ENCODE measurements around the gene SHH. TPM values are rescaled to one million over a fixed set of nuclear protein-coding genes. Genes with fewer than 3 reads are reported as not detected.
A peak's percentile ranks its signal among the peaks of the same experiment; 100 is the strongest.

SHH gene
- total RNA-seq, 1 donor from 2014 or later, result 28.3 TPM

- TF ChIP-seq, protein P1, sequence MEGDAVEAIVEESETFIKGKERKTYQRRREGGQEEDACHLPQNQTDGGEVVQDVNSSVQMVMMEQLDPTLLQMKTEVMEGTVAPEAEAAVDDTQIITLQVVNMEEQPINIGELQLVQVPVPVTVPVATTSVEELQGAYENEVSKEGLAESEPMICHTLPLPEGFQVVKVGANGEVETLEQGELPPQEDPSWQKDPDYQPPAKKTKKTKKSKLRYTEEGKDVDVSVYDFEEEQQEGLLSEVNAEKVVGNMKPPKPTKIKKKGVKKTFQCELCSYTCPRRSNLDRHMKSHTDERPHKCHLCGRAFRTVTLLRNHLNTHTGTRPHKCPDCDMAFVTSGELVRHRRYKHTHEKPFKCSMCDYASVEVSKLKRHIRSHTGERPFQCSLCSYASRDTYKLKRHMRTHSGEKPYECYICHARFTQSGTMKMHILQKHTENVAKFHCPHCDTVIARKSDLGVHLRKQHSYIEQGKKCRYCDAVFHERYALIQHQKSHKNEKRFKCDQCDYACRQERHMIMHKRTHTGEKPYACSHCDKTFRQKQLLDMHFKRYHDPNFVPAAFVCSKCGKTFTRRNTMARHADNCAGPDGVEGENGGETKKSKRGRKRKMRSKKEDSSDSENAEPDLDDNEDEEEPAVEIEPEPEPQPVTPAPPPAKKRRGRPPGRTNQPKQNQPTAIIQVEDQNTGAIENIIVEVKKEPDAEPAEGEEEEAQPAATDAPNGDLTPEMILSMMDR (conservative IDR thresholded peaks at IDR 0.05), result no peak
- Mint-ChIP-seq H3K27ac (no peak overlapping the region), H3K9me3 (no peaks in the 10 kb centered on the region), H3K4me3 (no peak overlapping the region), H3K36me3 (no peaks in the 10 kb centered on the region), H3K4me1 (ENCODE audit: unreplicated experiment) (no peaks in the 10 kb centered on the region), H3K27me3 (no peaks in the 10 kb centered on the region)
- DNase-seq (ENCODE audit: extremely low spot score, unreplicated experiment), result peak; percentile 27
These were observed 37.8 kb upstream of the SHH start for GRCh38 chr7:155850001-155850436.

DNA sequence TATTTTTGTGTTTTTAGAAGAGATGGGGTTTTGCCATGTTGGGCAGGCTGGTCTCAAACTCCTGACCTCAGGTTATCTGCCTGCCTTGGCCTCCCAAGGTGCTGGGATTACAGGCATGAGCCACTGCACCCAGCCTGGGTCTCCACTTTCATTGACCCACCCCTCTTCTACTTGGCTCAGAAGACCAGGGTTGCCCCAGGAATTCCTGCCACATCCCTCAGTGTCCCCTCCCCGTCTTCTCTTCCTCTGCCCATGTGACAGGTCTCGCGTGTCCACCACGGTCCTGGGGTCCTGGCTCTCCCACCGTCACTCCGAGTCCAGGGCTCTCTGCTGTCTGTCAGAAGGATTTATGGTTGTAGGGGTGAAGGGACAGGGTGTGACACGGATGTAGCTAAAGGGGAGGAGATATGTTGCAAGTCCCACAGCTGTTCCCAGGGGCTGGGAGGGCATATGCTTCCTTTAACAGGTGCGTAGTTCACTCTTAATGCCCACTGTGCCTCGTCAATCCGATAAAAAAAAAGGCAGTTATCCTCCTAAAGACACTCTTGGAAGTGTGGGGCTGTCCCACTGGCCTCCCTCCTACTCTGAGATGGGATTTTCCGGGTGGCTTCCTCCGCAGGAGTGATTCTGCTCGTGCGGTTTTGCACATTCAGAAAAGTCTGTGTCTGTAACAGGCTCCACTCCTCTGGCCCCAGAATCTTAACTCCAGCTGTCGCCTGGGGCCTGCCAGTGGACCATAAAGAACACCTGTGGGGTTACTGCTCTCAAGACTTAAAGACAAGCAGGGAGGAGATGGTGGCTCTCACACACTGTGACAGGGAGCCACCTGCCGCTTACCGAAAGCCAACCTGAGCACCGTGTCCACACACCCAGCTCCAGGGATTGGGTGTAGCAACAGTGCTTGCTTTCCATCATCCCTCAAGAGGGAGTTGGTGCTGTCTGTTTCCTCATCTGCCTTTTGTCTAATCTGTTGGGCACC is 36.7 kb upstream of the SHH start:
- Mint-ChIP-seq H3K27ac (no peak overlapping the region), H3K4me1 (ENCODE audit: unreplicated experiment) (no peaks in the 10 kb centered on the region), H3K9me3 (no peaks in the 10 kb centered on the region), H3K27me3 (no peaks in the 10 kb centered on the region), H3K4me3 (no peak overlapping the region), H3K36me3 (no peaks in the 10 kb centered on the region)
- no peak for DNase-seq (ENCODE audit: extremely low spot score, unreplicated experiment)
- TF ChIP-seq, protein P1 (conservative IDR thresholded peaks at IDR 0.05), result no peak

GRCh38 chr7:155847821-155848435 is 35.7 kb upstream of the SHH start:
- no peaks in the 10 kb centered on the region for H3K9me3 Mint-ChIP-seq
- TF ChIP-seq, protein P1 (conservative IDR thresholded peaks at IDR 0.05), result no peak
- no peak overlapping the region for H3K4me3 Mint-ChIP-seq
- no peaks in the 10 kb centered on the region for H3K36me3 Mint-ChIP-seq
- no peaks in the 10 kb centered on the region for H3K27me3 Mint-ChIP-seq
- H3K27ac Mint-ChIP-seq, result no peak overlapping the region
- DNase-seq (ENCODE audit: extremely low spot score, unreplicated experiment), result no peak
- no peaks in the 10 kb centered on the region for H3K4me1 Mint-ChIP-seq (ENCODE audit: unreplicated experiment)

DNA sequence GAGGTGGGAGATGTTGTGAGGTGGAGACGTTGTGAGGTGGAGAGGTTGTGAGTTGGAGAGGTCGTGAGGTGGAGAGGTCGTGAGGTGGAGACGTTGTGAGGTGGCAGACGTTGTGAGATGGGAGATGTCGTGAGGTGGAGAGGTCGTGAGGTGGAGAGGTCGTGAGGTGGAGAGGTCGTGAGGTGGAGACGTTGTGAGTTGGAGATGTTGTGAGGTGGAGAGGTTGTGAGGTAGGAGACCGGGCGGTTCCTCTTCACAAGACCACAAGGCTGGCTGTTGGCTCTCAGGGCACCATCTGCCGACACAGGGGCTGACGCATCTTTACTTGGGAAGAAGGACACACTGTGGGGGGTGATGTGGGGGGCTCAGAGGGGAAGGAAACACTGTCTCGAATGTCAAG is 34.7 kb upstream of the SHH start:
- Mint-ChIP-seq H3K27me3 (no peaks in the 10 kb centered on the region), H3K27ac (no peak overlapping the region), H3K9me3 (no peaks in the 10 kb centered on the region), H3K4me3 (no peak overlapping the region), H3K4me1 (ENCODE audit: unreplicated experiment) (no peaks in the 10 kb centered on the region), H3K36me3 (no peaks in the 10 kb centered on the region)
- DNase-seq (ENCODE audit: extremely low spot score, unreplicated experiment), result no peak
- TF ChIP-seq, protein P1 (conservative IDR thresholded peaks at IDR 0.05), result no peak

DNA sequence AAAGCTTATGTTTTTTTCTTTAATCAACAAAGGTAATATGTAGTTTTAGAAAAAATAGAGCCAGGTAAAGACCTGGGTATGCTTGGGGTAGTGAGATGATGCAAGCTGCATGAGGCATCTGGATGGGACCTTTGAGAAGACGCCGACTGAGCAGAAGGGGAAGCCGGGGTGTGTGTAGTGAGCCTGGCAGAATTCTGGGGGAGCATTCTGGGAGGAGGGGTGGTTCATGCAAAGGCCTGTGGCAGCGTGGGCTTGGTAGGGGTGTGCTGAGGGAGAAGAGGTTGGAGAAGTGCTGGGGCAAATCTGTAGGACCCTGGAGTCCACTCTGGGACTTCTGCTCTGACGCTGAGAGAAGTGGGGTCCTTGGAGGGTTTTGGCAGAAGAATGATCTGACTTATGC is 33.9 kb upstream of the SHH start:
- DNase-seq (ENCODE audit: extremely low spot score, unreplicated experiment), result no peak
- H3K36me3 Mint-ChIP-seq, result no peaks in the 10 kb centered on the region
- TF ChIP-seq, protein P1 (conservative IDR thresholded peaks at IDR 0.05), result no peak
- H3K9me3 Mint-ChIP-seq, result no peaks in the 10 kb centered on the region
- no peak overlapping the region for H3K27ac Mint-ChIP-seq
- no peaks in the 10 kb centered on the region for H3K27me3 Mint-ChIP-seq
- no peak overlapping the region for H3K4me3 Mint-ChIP-seq
- H3K4me1 Mint-ChIP-seq (ENCODE audit: unreplicated experiment), result no peaks in the 10 kb centered on the region

Measured in type B pancreatic cell (in vitro differentiated cells).